Activated CD4-positive, alpha-beta memory T cell treated with anti-CD3 and anti-CD28 coated beads, Interleukin-2, amount 10 ng/mL, durations not matched to agents 7 days and 5 days (primary cell): ENCODE results near the gene KIAA1217. TPM values are rescaled to one million over a fixed set of nuclear protein-coding genes. Genes with fewer than 3 reads are reported as not detected.

Experiments used
- CTCF ChIA-PET: fragments of 350-600 bp; sonication (Branson Sonifier 250); formaldehyde crosslinking; loops from one replicate; lab custom pipeline; 2021; ENCODE audit warnings: antibody characterized with exemption, inconsistent platforms; lab: Charles Lee
- POLR2A ChIA-PET: fragments of 350-600 bp; sonication (Branson Sonifier 250); formaldehyde crosslinking; loops from one replicate; lab custom pipeline; 2021; ENCODE audit warnings: antibody characterized with exemption; lab: Charles Lee
- DNase-seq: peaks from one replicate; pipeline ENCODE4 v3.0.0-alpha.2; 2020
- H3K27ac Mint-ChIP-seq: one replicate; pipeline ENCODE4 v1.8.0; 2021; ENCODE audit warnings: mild to moderate bottlenecking, mixed read lengths
- H3K27me3 Mint-ChIP-seq: one replicate; pipeline ENCODE4 v1.8.0; 2021; ENCODE audit warnings: mixed read lengths
- H3K36me3 Mint-ChIP-seq: one replicate; pipeline ENCODE4 v1.8.0; 2021; ENCODE audit warnings: low read depth, mixed read lengths
- H3K4me1 Mint-ChIP-seq: one replicate; pipeline ENCODE4 v1.8.0; 2021; ENCODE audit warnings: mixed read lengths
- H3K4me3 Mint-ChIP-seq: one replicate; pipeline ENCODE4 v1.8.0; 2021; ENCODE audit warnings: mild to moderate bottlenecking, mixed read lengths
- H3K9me3 Mint-ChIP-seq: one replicate; pipeline ENCODE4 v1.8.0; 2021; ENCODE audit warnings: mixed read lengths
- total RNA-seq, 2 experiments: library from RNA; stranded (reverse); gene quantifications; one replicate each; pipeline ENCODE4 v1.2.3, GENCODE V29; 2021

Gene KIAA1217
- total RNA-seq, 2 experiments from 2014 or later = 2.0 TPM

DNA sequence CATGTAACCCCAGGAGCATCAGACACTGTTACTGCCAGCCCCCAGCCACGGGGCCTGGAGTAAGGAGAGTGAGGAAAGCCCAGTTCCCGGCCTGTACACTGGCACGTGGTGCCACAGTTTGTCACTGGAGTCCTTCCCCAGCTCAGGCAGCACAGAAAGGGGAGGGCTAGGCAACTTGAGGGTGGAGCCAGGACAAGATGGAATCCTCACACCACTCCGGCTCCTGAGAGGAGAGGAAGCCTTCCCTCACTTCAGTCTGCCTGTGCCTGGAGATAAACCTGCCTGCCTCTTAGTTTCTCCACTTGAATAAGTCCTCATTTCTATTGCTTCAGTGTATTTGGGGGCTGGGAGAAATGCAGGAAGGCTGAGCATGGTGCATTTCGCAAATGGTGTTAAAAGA, 176.0 kb downstream of the KIAA1217 start:
- H3K9me3 Mint-ChIP-seq = no peaks in the 10 kb centered on the region
- no peak overlapping the region for H3K4me3 Mint-ChIP-seq
- H3K27ac Mint-ChIP-seq = no peak overlapping the region
- no peaks in the 10 kb centered on the region for H3K36me3 Mint-ChIP-seq
- peaks cover 5% of the 10 kb centered on the region for H3K27me3 Mint-ChIP-seq
- DNase-seq = no peak
- H3K4me1 Mint-ChIP-seq = peaks cover 6% of the 10 kb centered on the region
- ChIA-PET CTCF (interaction anchor here (0.6 kb wide), 1 partner anchor 1370 kb away, joined by 3 read pairs; no protein-coding TSS in a partner anchor), POLR2A (no interaction called here)

DNA sequence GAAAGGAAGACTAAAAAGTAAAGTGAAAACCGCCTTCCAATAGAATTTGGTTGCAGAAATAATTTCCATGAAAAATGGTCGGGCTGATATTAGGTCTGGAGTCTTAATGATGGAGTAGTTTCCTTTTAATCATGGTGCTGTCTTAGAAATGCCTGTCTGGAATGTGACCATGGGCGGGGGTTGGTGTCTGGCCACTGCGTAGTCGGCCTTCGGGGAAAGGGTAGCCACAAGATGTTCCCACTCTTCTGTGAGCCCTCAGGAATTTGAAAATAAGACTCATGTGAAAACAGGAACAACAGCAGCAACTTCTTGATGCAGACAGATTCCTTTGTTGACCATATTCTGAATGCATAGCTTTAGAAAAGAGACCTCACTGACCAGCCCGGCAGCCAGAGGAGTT, 176.8 kb downstream of the KIAA1217 start:
- Mint-ChIP-seq H3K4me3 (no peak overlapping the region), H3K4me1 (peaks cover 6% of the 10 kb centered on the region), H3K27ac (no peak overlapping the region), H3K27me3 (peaks cover 5% of the 10 kb centered on the region), H3K36me3 (no peaks in the 10 kb centered on the region), H3K9me3 (no peaks in the 10 kb centered on the region)
- no peak for DNase-seq
- ChIA-PET POLR2A (no interaction called here), CTCF (no interaction called here)

DNA sequence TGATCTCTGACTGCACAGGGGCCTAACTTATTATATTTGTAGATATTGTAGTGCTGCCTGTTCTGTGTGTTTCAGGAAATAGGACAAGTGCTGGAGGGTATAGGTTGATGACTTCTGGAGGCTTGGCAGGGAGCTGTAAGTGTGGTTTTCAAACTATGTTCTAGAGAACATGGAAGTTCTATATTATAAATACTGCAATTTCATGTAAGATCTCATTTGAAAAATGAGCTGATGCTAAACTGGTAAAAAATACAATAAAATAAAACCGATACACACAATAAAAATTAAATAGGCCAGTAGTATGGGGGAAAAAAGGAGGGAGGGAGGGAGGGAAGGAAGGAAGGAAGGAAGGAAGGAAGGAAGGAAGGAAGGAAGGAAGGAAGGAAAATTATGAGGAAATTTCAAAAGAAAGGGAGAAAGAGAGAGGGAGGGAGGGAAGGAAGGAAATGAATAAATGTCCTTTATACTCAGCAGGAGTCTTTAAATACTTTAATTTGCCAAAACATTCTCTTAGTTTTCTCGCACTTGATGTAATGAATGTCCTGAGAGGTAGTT, 181.3 kb downstream of the KIAA1217 start:
- H3K4me1 Mint-ChIP-seq = no peaks in the 10 kb centered on the region
- ChIA-PET CTCF (no interaction called here), POLR2A (no interaction called here)

DNA sequence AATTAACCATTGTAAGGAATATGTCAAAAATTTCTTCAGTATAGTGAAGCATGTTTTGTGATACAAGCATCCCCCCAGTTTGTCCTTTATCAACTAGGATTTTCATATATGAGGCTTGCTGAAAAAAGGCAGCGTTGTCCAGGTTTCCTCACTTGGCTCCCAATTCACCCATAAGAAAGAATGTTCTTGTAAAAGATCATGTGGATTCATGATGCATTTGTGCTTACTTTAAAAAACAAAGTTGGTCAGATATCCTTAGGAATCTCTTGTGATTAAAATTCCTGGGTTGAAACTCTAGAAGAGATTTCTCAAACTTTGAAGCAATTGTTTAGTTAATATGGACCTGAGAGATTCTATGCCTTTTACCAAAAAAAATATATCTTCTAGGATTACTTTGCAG, 181.8 kb downstream of the KIAA1217 start:
- Mint-ChIP-seq H3K36me3 (no peaks in the 10 kb centered on the region), H3K4me3 (no peak overlapping the region), H3K27ac (no peak overlapping the region), H3K27me3 (peaks cover 7% of the 10 kb centered on the region), H3K4me1 (no peaks in the 10 kb centered on the region), H3K9me3 (no peaks in the 10 kb centered on the region)
- CTCF ChIA-PET = no interaction called here
- no peak for DNase-seq
- POLR2A ChIA-PET = no interaction called here

More for the DNA sequence above, 181.3 kb downstream of the KIAA1217 start:
- no peak overlapping the region for H3K4me3 Mint-ChIP-seq
- H3K27me3 Mint-ChIP-seq = peaks cover 7% of the 10 kb centered on the region
- no peaks in the 10 kb centered on the region for H3K9me3 Mint-ChIP-seq
- no peaks in the 10 kb centered on the region for H3K36me3 Mint-ChIP-seq
- DNase-seq = no peak
- no peak overlapping the region for H3K27ac Mint-ChIP-seq

DNA sequence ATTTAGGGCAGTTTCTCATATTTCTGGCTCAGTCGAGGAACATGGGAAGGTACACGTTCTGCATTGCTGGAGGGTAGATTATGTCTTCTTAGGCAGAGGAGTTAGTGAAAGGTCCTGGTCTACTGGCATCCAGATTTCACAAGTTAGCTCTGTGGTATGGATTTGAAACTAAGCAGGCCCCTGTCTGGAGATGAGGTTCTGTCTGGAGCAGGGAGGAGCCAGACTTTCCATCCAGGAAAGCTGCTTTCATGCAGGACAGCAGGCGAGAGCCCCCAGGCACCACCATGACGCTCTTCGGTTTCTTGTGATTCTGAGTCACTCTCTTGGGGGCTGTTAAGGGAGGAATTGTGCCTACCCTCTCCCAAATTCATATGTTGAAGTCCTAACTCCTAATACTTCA, 184.3 kb downstream of the KIAA1217 start:
- H3K4me1 Mint-ChIP-seq = no peaks in the 10 kb centered on the region
- POLR2A ChIA-PET = no interaction called here
- no peak for DNase-seq
- CTCF ChIA-PET = no interaction called here
- no peak overlapping the region for H3K4me3 Mint-ChIP-seq
- no peak overlapping the region for H3K27ac Mint-ChIP-seq
- no peaks in the 10 kb centered on the region for H3K36me3 Mint-ChIP-seq
- no peaks in the 10 kb centered on the region for H3K9me3 Mint-ChIP-seq
- H3K27me3 Mint-ChIP-seq = peaks cover 3% of the 10 kb centered on the region

DNA sequence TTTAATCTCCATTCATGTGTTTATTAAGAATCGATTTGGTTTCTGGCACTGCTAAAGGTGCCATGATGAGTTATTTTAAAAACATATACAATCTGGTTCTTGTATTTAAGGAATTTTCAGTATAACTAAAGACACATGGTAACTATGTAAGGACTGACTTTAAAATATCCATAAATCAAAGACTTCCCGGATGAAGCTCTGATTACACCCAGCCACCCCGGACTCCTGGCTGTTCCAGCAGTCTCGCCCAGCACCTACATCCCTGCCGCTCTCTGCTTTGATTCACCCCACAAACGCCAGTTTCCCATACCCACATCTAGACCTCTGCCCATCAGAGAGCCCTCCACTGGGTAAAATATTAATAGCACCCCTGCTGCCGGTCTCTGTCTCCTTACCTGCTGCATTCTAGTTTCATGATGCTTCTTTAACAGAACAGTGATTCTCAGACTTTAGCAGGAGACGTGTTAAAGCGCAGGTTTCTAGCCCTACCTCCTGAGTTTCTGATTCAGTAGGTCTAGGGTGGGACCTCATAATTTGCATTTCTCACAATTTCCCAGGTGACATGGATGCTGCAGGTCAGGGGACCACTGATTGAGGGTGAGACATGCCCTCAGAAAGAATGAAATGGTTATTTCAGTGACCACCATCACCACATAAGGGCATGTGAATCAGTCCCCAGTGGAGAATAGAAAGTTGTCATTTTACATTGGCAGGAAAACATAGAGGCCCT, 185.7 kb downstream of the KIAA1217 start:
- H3K27me3 Mint-ChIP-seq = peaks cover 3% of the 10 kb centered on the region
- H3K4me1 Mint-ChIP-seq = no peaks in the 10 kb centered on the region
- no peak overlapping the region for H3K4me3 Mint-ChIP-seq
- no peak for DNase-seq
- H3K9me3 Mint-ChIP-seq = no peaks in the 10 kb centered on the region
- CTCF ChIA-PET = no interaction called here
- no peak overlapping the region for H3K27ac Mint-ChIP-seq
- POLR2A ChIA-PET = no interaction called here
- no peaks in the 10 kb centered on the region for H3K36me3 Mint-ChIP-seq

DNA sequence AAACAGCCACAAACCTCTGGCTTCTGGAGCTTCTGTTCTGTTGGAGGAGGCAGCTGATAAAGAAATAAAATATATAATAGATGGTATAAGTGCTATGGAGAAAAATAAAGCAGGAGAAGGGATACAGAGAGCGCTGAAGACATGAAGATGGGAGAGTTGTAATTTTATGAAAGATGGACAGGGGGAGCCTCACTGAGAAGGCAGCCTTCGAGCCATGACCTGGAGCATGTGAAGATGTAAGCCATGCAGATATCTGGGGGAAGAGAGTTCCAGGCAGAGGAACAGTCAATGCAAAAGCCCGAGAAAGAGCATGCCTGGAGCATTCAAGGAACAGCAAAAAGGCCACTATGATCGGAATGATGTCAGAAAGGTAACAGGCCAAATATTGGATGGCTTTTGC, 187.5 kb downstream of the KIAA1217 start:
- H3K27me3 Mint-ChIP-seq = peaks cover 8% of the 10 kb centered on the region
- H3K4me1 Mint-ChIP-seq = no peaks in the 10 kb centered on the region
- ChIA-PET CTCF (no interaction called here), POLR2A (no interaction called here)
- H3K36me3 Mint-ChIP-seq = no peaks in the 10 kb centered on the region
- no peaks in the 10 kb centered on the region for H3K9me3 Mint-ChIP-seq
- no peak overlapping the region for H3K4me3 Mint-ChIP-seq
- H3K27ac Mint-ChIP-seq = no peak overlapping the region
- DNase-seq = no peak

DNA sequence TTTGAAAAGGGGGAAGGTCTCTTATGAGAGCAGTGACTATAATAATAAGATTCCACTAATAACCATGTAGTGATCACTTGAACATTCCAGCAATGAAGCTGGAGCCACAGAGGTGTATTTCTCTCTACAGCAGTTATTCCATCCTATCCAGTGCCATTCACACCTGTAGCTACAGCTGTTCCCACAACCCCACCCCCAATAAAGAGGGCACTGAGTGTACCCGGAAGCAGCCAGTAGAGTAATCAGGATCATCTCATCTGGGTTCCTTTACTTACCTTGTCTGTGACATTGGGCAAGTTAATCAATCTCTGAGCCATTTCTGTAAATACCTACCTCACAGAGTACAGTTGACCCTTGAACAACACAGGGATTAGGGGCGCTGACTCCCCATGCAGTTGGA, 188.7 kb downstream of the KIAA1217 start:
- POLR2A ChIA-PET = no interaction called here
- DNase-seq = no peak
- Mint-ChIP-seq H3K9me3 (no peaks in the 10 kb centered on the region), H3K4me3 (no peak overlapping the region), H3K27ac (no peak overlapping the region), H3K36me3 (no peaks in the 10 kb centered on the region), H3K27me3 (peaks cover 5% of the 10 kb centered on the region), H3K4me1 (no peaks in the 10 kb centered on the region)
- CTCF ChIA-PET = no interaction called here

DNA sequence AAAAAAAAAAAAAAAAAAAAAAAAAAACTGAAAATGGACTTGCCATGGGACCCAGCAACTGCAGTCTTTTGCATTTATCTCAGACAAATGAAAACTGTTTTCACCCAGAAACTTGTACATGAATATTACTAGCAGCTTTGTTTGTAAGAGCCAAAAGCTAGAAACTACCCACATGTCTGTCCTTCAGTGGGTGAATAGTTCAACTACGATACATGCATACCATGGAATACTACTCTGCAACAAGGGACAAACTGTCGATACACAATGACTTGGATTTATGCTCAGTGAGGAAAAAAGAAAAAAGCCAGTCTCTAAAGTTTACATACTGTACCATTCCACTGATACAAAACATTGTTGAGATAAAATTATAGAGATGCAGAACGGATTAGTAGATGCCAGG, 195.6 kb downstream of the KIAA1217 start:
- H3K36me3 Mint-ChIP-seq = no peaks in the 10 kb centered on the region
- POLR2A ChIA-PET = no interaction called here
- no peaks in the 10 kb centered on the region for H3K4me1 Mint-ChIP-seq
- H3K27ac Mint-ChIP-seq = no peak overlapping the region
- CTCF ChIA-PET = interaction anchor here (1.4 kb wide), 1 partner anchor 112 kb away, joined by 4 read pairs; no protein-coding TSS in a partner anchor
- H3K4me3 Mint-ChIP-seq = no peak overlapping the region
- H3K9me3 Mint-ChIP-seq = no peaks in the 10 kb centered on the region
- peaks cover 14% of the 10 kb centered on the region for H3K27me3 Mint-ChIP-seq
- no peak for DNase-seq

DNA sequence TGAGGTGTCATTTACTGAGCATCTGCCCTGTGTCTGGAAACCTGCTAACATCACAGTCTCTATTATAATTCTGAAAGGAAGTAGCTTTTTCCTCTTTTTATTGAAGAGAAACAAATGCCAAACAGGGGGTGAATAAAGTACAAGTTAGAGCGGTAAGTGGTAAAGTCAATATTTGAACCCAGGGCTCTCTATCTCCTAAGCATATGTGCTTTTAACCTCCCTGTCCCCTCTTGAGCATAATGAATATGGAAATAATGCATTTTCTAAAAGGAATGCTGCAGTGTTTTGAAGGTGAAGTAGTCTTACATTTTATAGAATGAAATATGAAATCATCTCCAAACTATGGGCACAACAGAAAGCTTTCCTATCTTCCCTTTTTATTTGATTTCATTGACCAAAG, 196.7 kb downstream of the KIAA1217 start:
- Mint-ChIP-seq H3K9me3 (no peaks in the 10 kb centered on the region), H3K36me3 (no peaks in the 10 kb centered on the region), H3K4me3 (no peak overlapping the region), H3K27me3 (peaks cover 12% of the 10 kb centered on the region), H3K4me1 (no peaks in the 10 kb centered on the region), H3K27ac (no peak overlapping the region)
- DNase-seq = no peak
- ChIA-PET CTCF (interaction anchor here (1.4 kb wide), 1 partner anchor 111 kb away, joined by 4 read pairs; no protein-coding TSS in a partner anchor), POLR2A (no interaction called here)

DNA sequence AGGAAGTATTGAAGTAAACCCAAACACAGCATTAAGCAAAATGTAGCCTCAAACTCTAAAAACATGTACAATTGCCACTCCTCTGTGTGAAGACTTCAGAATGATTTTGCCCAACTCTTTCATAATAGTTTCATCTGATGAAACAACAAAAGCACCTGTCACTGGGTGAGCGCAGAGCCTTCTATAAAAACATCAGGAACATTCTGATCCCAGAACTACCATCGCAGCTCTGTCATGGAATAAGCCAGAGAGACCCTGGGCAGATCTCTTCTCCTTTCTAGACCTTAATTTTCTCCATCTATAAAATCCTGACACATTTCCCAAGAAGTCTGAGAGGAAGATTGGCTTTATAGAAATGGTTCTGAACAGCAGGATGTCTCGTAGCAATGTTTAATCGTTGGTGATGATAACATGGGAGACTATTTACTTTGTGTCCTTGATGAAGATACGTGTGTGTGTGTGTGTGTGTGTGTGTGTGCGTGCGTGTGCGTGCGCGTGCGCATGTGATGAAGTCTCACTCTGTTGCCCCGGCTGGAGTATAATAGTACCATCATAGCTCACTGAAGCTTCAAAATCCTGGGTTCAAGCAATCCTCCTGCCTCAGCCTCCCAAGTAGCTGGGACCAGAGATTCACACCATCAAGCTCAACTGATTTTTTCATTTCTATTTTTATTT, 198.0 kb downstream of the KIAA1217 start:
- Mint-ChIP-seq H3K9me3 (no peaks in the 10 kb centered on the region), H3K4me1 (no peaks in the 10 kb centered on the region), H3K4me3 (no peak overlapping the region), H3K27ac (no peak overlapping the region), H3K27me3 (peaks cover 9% of the 10 kb centered on the region), H3K36me3 (no peaks in the 10 kb centered on the region)
- ChIA-PET CTCF (no interaction called here), POLR2A (no interaction called here)
- no peak for DNase-seq

DNA sequence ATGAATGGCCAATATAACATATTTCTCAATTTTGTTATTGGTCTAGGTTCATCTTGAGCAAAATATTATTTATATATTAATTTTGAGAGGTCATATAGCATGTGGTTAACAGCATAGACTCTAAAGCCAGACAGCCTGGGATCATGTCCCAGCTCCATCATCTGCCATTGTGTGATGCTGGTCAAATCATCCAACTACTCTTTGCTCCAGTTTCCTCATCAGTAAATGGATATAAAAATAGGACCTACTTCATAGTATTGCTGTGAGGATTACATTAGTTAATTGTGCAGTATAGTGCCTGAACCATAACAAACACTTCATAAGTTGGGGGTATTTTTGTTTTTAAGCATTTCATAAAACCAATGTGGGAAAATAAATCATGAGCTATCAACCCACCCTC, 199.0 kb downstream of the KIAA1217 start:
- H3K27ac Mint-ChIP-seq = no peak overlapping the region
- ChIA-PET POLR2A (no interaction called here), CTCF (no interaction called here)
- peaks cover 9% of the 10 kb centered on the region for H3K27me3 Mint-ChIP-seq
- H3K4me3 Mint-ChIP-seq = no peak overlapping the region
- no peaks in the 10 kb centered on the region for H3K36me3 Mint-ChIP-seq
- no peak for DNase-seq
- H3K4me1 Mint-ChIP-seq = no peaks in the 10 kb centered on the region
- H3K9me3 Mint-ChIP-seq = no peaks in the 10 kb centered on the region

DNA sequence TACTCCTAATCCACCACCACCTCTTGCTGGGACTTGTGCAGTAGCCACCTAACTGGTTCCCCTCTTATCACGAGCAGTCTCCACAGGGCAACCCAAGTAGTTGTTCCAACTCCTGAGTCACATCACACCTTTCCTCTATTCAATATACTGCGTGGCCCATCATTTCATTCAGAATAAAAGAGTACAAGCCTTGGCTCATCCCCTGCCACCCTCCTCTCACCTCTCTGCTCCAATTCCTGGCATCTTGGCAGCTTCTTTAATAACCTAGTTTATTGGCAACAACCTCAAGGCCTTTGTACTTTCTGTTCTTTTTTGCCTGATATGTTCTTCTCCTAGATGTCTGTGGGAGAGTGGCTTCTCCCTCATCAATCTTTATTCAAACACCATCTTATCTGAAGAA, 199.4 kb downstream of the KIAA1217 start:
- Mint-ChIP-seq H3K36me3 (no peaks in the 10 kb centered on the region), H3K4me3 (no peak overlapping the region), H3K4me1 (no peaks in the 10 kb centered on the region), H3K27me3 (peaks cover 9% of the 10 kb centered on the region), H3K9me3 (no peaks in the 10 kb centered on the region), H3K27ac (no peak overlapping the region)
- ChIA-PET CTCF (no interaction called here), POLR2A (no interaction called here)
- no peak for DNase-seq
